ENCODE data around the gene FARS2.
"Not testable (repeated sequence)": the region's sequence is repeated elsewhere in the genome, so short reads cannot be mapped to it uniquely, and the experiment has no call there.

Gene FARS2

DNA sequence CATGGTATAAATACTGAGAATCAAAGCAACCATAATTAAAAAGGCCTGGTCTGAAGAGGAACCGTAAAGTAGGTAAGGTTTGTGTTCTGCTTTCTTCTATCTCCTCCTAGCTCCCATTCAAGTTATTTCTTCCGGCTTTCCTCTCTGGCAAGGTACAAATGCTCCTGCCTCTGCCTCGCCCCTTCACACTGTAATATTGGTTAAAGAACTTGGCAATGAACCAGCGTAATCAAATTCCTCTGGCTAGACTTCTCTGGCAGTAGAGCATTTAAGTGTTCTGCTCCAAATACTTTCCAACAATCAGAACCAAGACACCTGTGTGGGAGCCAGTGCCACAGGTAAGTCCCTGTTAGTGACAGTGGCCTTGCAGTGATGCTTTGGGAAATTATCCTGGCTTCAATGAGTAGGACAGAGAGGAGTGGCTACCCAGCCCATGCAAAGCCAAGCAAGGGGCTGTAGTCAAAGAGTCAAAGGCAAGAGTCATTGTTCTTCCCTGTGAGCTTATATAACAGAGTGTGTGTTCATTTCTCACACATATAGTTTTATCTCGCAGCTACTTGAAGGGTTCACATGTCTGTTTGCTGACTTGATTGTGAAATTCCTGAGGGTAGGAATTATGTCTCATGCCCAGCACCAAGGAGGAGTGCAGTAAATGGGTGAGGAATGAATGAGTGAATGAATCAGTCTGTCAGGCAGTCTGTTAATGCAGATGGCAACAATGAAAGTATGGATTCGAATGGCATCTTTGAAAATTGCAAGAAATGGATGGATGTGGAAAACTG lies 416.1 kb downstream of the FARS2 start:
- DNase-seq (ENCODE audit: extremely low read depth in 1 of 2, low read depth in 1 of 2) = no peak

DNA sequence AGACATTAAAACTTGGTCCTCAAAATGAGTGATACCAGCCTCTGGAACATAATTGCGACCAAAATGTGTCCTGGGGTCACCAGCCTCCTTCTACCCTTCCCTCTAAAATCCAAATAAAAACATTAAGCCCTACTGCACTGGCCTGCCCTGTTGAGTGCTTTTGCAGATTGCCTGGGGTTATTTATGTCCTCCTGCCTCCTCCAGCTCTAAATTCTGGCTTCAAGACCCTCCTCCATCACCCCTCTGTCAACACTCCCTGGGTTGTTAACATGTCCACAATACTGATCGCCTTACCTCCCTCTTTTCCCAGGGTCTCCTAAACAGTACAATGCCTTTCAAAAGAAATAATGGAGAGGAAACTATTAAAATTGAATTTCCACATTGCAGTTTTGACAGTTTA lies 418.0 kb downstream of the FARS2 start:
- DNase-seq (ENCODE audit: extremely low read depth in 1 of 2, low read depth in 1 of 2) = no peak

DNA sequence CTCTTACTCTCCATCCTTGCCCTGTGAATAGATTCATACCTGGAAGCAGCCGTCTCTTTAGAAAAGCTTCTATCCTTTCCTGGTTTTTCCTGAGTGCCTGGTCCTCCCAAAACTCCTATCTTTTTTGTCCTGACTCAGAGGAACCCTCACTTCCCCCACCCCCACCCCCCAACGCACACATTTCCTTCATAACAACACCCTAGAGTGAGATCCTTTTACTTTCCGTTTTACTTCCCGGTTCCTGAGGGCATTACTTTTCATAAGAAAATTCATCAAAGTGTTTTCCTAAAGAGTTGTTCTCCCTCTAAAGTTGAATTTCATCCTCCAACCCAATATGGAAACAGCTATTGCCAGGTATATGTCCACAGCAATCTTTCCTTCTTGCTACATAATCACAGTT lies 418.4 kb downstream of the FARS2 start:
- no peak for DNase-seq (ENCODE audit: extremely low read depth in 1 of 2, low read depth in 1 of 2)

DNA sequence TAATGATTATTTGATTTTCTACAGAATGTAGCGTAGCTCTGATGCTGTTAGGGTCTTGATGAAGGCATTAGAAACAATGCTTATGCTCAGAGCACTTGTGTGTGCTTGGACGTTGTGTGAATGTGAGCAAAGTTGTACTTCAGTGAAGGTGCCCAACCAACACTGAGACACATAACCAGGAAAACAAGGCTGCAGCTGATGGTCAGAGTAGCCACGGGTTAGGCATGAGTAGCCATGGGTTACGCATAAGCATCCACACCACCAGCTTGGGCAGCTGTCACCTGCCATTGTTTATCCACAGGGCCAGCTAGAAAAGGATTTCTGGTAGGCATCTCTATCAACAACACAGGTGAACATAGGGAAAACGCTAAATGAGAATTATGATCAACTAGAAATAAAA lies 418.8 kb downstream of the FARS2 start:
- DNase-seq (ENCODE audit: extremely low read depth in 1 of 2, low read depth in 1 of 2) = no peak

DNA sequence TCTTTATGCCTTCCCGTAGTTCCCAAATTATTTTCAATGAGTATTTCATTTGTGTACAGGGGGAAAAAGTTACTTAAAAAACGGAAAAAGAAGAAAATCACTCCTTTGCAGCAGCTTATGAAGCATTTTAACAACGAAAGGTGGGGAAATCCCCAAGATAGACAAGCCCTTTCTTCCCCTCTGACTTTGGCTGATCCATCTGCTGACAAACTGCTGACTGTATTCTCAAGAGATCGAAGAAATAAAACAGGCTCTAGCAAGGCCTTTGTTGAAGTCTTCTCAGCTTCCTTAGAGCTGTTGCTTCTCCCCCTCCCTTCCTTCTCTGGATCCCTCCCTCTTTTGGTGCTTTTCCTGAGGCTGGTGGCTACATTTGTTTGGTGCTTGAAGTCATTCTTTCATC lies 420.2 kb downstream of the FARS2 start:
- DNase-seq (ENCODE audit: extremely low read depth in 1 of 2, low read depth in 1 of 2) = no peak

DNA sequence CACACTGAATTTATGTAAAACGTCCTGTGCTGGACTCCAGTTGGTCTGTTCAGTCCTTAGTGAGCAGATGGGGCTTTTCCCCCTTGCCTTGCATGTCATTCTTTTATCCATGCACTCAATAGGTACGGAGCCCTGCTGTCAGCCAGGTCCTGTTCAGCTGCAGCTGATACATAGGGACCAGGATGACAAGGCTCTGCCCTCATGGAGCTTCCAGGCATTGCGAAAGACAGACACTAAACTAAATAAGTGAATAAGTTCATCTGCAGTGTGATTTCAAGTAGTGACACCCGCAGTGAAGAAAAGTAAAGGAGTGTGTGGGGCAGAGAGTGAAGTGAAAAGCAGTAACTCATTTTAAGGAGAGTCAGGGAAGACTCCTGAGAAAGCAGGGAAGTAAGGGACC lies 421.2 kb downstream of the FARS2 start:
- DNase-seq (ENCODE audit: extremely low read depth in 1 of 2, low read depth in 1 of 2) = no peak

DNA sequence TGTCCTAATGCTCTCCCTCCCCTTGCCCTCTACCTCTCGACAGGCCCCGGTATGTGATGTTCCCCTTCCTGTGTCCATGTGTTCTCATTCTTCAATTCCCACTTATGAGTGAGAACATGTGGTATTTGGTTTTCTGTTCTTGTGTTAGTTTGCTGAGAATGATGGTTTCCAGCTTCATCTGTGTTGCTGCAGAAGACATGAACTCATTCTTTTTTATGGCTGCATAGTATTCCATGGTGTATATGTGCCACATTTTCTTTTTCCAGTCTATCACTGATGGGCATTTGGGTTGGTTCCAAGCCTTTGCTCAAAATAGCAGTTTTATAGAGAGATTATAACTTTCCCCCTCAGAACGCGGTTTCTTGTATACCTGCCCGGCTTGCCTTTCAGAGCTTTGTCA lies 422.4 kb downstream of the FARS2 start:
- not testable (repeated sequence) for DNase-seq (ENCODE audit: extremely low read depth in 1 of 2, low read depth in 1 of 2)

DNA sequence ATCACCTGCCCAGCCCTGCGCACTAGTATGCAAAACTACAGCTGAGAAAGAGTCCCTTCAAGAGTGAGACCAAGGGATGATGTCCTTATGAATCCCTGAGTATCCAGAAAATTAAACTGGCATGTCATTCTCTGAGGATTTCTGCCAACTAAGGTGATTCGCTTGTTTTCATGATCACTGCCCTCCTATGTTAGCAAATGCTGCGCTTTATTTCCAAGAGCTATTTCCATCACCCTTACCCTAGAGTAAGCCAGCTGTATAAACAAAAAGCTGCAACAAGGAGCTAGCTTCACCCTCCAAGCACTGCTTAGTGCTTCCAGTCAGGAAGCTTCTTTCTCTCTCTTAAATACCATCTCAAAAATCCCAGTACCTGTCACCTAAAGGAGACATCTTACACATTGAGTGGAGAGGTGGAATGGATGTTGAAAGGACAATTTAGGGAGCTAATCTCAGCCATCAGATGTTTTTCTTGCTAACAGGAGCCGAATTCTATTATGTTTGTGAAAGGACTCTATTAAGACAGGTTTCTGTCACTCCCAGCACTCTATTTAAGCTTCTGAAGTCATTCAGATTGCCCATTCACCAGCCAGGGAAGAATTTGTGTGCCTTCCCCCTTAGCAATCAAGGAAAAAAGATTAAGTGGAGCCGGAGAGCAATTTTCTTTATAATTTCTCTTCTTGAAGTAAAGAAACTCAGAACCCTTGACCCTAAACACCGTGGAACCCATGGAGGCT lies 423.2 kb downstream of the FARS2 start:
- DNase-seq (ENCODE audit: extremely low read depth in 1 of 2, low read depth in 1 of 2) = no peak

DNA sequence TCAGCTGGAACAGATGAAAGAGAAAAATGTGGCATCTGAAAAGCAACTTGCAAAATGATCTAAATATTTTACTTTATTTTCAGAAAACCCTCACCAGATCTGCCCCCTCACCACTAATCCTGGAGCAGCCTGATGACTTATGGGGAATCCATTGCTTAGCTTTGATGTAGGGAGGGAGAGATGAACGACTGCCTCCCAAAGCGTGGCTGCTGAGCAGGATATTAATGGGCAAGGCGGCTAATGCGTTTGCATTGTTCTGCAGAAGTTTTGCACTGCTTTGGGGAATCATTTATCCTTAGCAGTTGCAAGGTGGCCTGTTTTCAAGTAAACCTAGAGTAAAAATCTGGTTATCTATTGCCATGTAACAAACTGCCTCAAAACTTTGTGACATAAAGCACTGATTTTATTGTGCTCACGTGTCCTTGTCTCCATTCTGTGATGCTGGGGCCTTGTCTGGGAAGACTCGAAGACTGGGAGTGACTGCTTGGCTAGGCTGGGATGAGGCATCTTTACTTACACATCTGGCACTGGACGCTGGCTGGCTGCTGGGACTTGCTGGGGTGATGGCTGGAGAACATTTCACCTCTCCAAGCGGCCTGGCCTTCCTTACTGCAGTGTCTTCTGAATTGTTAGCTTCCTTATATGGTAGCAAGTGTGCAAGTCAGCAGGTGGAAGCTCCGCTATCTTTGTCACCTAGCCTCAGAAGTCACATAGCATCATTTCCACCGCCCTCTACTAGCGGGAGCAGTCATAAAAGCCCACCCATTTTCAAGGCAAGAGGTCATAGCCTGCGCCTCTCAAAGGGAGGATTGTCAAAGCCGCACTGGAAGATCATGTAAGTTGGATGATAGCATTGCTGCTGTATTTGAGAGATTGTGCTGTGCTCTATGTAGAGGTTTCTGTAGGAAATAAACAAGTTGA lies 432.2 kb downstream of the FARS2 start:
- no peak for DNase-seq (ENCODE audit: extremely low read depth in 1 of 2, low read depth in 1 of 2)

DNA sequence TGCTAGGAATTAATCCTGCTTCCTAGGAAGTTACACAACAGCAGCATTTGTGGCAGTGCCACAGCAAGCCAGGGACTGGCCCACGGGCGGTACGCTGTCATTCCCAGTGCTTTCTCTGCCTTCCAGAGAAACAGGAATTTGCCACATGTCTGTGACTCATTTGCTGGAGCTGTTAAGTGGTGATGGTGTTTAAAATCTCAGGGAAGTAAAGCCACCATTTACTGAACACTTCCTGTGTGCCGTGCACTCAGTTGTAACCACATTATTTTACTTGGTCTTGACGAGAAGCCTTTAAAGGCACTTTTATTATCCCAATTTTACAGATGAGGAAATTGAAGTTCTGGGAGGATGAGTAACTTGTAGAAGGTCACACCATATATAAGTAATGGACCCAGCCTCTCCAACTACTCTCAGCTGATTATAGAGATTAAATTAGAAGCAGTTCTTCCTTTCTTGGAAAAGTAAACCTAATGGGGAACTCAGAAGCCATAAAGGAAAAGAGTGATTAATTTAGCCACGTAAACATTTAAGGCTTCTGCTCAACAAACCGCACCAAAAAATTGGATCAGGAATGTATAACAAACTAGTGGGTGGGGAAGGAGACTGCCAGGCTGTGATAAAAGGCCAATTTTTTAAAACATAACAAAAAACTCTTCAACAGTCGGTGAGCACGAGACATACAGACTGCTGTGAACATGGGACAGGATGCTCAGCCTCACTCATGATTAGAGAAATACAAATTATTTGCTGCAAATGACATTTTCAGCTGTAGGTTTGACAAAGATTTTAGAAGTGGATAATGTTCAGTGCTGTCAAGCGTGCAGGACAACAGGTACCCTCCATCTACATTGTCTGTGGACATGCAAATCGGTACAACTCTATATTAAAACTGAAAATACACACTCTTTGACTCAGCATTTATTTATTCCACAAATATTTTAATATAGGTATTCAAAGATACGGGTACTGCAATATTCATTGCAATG lies 434.2 kb downstream of the FARS2 start:
- no peak for DNase-seq (ENCODE audit: extremely low read depth in 1 of 2, low read depth in 1 of 2)

DNA sequence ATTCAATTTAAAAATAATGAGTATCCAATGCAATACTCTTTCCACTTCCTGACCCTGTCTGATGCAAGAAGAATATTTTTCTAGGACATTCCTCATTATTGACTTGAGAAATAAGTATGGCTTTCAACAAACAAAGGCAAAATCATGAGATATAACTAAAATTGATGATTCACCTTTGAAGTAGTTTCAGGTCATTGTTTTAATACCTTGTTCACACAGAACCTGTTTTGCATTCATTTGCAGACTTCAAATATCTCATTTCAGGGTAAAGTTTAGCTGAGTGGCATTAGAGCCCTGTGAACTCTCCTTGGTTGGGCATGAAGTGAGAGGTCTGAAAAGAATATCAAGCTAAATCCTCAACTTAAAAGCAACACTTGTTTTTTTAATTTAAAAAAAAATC lies 436.2 kb downstream of the FARS2 start:
- DNase-seq (ENCODE audit: extremely low read depth in 1 of 2, low read depth in 1 of 2) = no peak

DNA sequence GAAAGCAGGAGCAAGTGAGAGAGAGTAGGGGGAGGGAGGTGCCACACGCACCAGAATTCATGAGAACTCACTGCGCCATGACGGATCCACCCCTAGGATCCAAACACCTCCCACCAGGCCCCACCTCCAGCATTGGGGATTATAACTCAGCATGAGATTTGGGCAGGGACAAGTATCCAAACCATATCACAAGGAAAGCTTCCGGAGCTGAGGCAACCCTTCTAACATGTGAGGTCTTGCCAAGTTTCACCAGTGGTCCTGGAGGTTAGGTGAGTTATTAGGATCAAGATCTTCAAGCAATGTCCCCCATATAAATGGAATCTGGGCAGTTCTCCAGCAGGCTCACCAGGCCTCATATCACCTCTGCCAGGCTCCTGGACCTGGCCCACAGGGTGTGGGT lies 437.0 kb downstream of the FARS2 start:
- no peak for DNase-seq (ENCODE audit: extremely low read depth in 1 of 2, low read depth in 1 of 2)

DNA sequence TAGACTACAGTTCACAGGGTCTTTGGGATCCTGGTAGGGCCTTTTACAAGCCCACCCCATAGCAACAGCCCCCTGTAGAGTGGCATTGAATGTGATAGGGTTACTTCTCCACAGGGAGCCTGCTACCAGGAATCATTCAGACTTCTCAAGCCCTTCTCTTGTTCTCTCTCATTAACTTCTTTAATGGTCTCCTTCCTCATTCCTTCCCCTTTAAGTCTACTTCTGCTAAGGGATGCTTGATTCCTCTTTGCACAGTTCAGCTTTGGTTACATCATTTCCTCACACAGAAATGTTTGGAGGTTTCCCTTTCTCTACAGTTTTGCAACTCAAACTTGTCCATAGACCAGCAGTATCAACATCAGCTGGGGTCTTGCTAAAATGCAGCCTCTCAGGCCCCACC lies 437.8 kb downstream of the FARS2 start:
- not testable (repeated sequence) for DNase-seq (ENCODE audit: extremely low read depth in 1 of 2, low read depth in 1 of 2)

DNA sequence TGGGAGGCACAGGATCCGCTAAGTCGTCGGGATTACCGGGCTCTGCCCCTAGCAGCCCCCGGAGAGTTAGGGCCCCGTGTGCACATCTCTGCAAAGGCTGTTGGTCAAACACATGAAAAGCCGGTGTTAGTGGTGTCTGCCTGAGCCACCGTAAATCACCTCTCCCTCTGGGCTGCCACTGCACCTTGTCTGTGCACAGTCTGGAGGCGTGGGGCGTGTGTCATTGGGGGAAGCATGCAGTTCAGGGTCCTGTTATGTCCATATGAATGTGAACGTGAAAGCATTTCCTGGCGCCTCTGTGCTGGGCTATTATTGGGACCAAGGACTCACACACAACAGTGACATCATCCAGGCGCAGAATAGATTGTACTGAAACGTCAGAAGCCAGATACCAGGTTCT lies 439.9 kb downstream of the FARS2 start:
- no peak for DNase-seq (ENCODE audit: extremely low read depth in 1 of 2, low read depth in 1 of 2)

DNA sequence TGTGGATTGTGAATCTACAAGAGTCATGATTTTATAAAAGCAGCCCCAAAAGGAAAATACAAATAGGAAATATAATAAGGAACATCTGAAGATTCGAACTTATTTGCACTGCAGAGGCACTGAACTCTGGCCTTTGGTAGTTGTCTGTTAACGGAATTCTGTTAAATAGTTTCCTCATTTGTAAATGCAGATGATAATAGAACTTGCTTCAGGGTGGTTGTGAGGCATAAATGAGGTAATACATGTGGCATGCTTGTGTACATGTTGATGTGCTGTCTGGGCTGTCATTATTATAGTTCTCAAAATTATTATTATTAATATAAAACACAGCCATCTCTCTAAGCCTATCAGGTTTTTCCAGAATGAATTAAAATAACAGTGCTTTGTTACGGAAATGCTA lies 443.4 kb downstream of the FARS2 start:
- DNase-seq (ENCODE audit: extremely low read depth in 1 of 2, low read depth in 1 of 2) = no peak

DNA sequence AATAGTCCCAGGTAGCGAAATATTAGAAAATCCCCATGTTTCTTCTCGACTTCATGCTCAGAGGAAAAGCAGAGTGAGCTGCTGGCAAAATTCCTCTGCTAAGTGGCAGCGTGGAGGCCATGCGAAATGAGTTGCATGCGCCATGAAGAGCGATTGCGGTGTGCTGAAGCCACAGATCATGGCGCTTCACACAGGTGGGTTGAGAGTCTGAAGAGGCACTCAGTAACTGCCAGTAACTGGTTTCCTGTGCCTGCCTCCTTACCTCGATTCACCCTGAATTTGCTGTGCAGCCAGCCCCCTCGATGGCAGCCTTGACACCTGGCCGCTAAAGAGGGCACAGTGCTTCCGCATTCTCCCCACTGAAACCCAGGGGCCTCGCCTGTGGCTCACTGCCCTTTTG lies 443.9 kb downstream of the FARS2 start:
- no peak for DNase-seq (ENCODE audit: extremely low read depth in 1 of 2, low read depth in 1 of 2)

DNA sequence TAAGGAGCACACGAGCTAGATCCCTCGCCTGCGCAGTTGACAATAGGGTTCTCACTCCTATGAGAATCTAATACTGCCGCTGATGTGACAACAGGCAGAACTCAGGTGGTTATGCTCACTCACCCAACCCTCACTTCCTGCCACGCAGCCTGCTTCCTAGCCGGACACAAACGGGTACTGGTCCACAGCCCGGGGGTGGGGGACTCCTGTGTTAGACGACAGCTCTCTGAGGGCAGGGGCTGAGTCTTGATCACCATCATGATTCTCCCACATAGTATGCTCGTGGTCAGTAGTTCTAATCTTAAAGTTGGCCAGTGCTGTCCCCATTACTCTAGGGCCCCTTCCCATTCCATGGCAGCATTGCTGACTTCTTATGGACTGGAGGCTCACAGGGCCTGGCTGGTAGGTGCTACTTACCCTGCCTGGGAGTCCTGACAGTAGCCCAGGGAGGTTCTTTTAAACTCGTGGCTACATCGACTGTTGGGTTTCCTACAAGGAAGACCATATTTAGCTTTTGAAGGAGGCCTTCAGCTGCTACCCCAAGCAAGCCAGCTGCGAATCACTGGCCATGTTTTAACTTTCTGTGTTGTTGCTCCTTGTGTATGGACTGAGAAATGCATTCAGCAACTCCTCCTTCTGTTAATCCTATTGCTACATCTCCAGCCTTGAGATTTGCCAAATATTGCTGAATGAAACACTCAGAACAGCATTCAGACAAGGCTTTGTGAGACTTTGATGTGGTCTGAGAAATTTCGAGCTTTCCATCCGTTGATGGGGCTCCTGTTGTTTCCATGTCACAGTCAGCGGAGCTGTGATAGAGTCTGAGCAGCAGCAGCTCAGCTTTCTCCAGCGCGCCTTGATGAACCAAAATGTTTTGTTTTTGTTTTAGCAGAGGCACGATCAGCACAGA lies 445.1 kb downstream of the FARS2 start:
- no peak for DNase-seq (ENCODE audit: extremely low read depth in 1 of 2, low read depth in 1 of 2)

DNA sequence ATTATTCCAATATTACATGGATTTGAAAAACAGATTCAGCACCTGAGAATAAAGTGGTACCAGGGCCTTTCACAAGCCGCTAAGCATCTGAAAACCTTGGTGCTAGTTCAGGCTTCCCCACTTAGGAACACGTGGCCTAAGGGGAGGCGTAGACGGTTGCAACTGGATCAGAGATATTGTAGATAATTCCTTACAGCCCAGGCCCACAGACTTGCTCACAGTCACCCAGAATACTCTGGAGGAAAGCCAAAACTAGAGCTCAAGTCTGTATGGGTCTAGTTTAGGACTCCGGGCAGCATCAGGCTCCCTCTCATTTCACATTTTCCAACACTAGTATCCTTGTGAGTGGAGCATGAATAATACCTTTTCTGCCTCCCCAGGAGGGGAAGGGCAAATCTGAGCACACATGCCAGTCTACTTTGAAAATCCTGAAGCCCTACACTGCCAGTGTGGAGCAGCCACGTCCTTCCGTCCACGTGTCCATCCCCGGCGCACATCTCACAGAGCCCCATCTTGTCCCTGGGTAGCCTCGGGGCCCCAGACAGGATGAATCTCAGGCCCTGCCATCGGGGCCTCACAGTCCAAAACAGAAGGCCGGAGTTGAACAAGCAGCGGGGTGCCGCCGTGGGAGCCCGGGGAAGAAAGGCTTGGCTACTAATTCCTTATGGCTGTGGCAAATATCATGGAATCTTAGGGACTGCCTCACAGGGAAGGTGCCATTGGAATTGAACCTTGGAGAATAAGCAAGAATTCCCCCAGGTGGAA lies 446.1 kb downstream of the FARS2 start:
- no peak for DNase-seq (ENCODE audit: extremely low read depth in 1 of 2, low read depth in 1 of 2)

DNA sequence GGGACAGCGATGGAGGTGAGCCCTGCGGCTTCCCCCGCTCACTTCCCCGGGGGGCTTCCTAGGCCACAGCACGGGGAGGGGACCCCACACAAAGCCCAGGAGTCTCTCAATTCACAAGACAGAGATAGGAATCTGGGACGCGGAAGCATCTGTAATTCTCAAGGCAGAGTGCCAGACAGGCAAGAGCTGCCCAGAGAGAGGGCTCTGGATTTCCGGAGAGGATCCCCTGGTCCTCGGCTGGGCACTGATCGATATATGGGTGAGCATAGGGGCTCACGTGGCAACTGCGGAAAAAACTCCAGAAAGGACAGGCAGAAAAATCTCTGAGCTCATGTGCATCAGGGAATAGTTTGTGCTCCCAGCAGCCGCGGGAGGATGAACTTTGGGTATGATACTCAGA lies 449.2 kb downstream of the FARS2 start:
- no peak for DNase-seq (ENCODE audit: extremely low read depth in 1 of 2, low read depth in 1 of 2)

Measured in activated CD8-positive, alpha-beta memory T cell treated with anti-CD3 and anti-CD28 coated beads for 1 hour (primary cell).